ENCODE results near the gene LDLRAD3.
"Not testable (repeated sequence)": the region's sequence is repeated elsewhere in the genome, so short reads cannot be mapped to it uniquely, and the experiment has no call there.

Gene LDLRAD3

GRCh38 chr11:36155124-36155561 lies 211.3 kb downstream of the LDLRAD3 start:
- in situ Hi-C loops (cut with MboI; ENCODE audit: low sequenced_read_pairs) = no loop called here

GRCh38 chr11:36155770-36156160 lies 211.9 kb downstream of the LDLRAD3 start:
- in situ Hi-C loops (cut with MboI; ENCODE audit: low sequenced_read_pairs) = no loop called here

- in situ Hi-C loops (cut with MboI; ENCODE audit: low sequenced_read_pairs) = no loop called here
These were observed 212.4 kb downstream of the LDLRAD3 start for GRCh38 chr11:36156161-36156816.

GRCh38 chr11:36156817-36157519 lies 213.1 kb downstream of the LDLRAD3 start:
- in situ Hi-C loops (cut with MboI; ENCODE audit: low sequenced_read_pairs) = no loop called here

- in situ Hi-C loops (cut with MboI; ENCODE audit: low sequenced_read_pairs) = no loop called here
These were observed 216.2 kb downstream of the LDLRAD3 start for GRCh38 chr11:36160091-36160490.

GRCh38 chr11:36161572-36161971 lies 217.7 kb downstream of the LDLRAD3 start:
- in situ Hi-C loops (cut with MboI; ENCODE audit: low sequenced_read_pairs) = no loop called here

GRCh38 chr11:36162006-36162882 lies 218.4 kb downstream of the LDLRAD3 start:
- in situ Hi-C loops (cut with MboI; ENCODE audit: low sequenced_read_pairs) = no loop called here

GRCh38 chr11:36162883-36163434 lies 219.1 kb downstream of the LDLRAD3 start:
- in situ Hi-C loops (cut with MboI; ENCODE audit: low sequenced_read_pairs) = no loop called here

GRCh38 chr11:36164506-36165250 lies 220.8 kb downstream of the LDLRAD3 start:
- in situ Hi-C loops (cut with MboI; ENCODE audit: low sequenced_read_pairs) = no loop called here

GRCh38 chr11:36165621-36166397 lies 221.9 kb downstream of the LDLRAD3 start:
- in situ Hi-C loops (cut with MboI; ENCODE audit: low sequenced_read_pairs) = no loop called here

- in situ Hi-C loops (cut with MboI; ENCODE audit: low sequenced_read_pairs) = no loop called here
These were observed 223.2 kb downstream of the LDLRAD3 start for GRCh38 chr11:36167073-36167472.

GRCh38 chr11:36167729-36168128 lies 223.9 kb downstream of the LDLRAD3 start:
- in situ Hi-C loops (cut with MboI; ENCODE audit: low sequenced_read_pairs) = no loop called here

- in situ Hi-C loops (cut with MboI; ENCODE audit: low sequenced_read_pairs) = no loop called here
These were observed 234.0 kb downstream of the LDLRAD3 start for GRCh38 chr11:36177836-36178235.

- in situ Hi-C loops (cut with MboI; ENCODE audit: low sequenced_read_pairs) = no loop called here
These were observed 242.7 kb downstream of the LDLRAD3 start for GRCh38 chr11:36186340-36187175.

GRCh38 chr11:36187622-36188021 lies 243.8 kb downstream of the LDLRAD3 start:
- in situ Hi-C loops (cut with MboI; ENCODE audit: low sequenced_read_pairs) = no loop called here

- in situ Hi-C loops (cut with MboI; ENCODE audit: low sequenced_read_pairs) = not testable (repeated sequence)
These were observed 245.9 kb downstream of the LDLRAD3 start for GRCh38 chr11:36189735-36190134.

- in situ Hi-C loops (cut with MboI; ENCODE audit: low sequenced_read_pairs) = no loop called here
These were observed 248.1 kb downstream of the LDLRAD3 start for GRCh38 chr11:36191941-36192340.

- in situ Hi-C loops (cut with MboI; ENCODE audit: low sequenced_read_pairs) = no loop called here
These were observed 248.8 kb downstream of the LDLRAD3 start for GRCh38 chr11:36192425-36193289.

All from HL-60/S4 treated with phorbol 12-myristate 13-acetate at 8.2 ng/mL for 4 days and 3 days (cell line).